Kidney glomerular epithelial cell (primary cell): ENCODE data around the gene CPLANE1.
A peak's percentile ranks its signal among the peaks of the same experiment; 100 is the strongest.
"Not testable (repeated sequence)": the region's sequence is repeated elsewhere in the genome, so short reads cannot be mapped to it uniquely, and the experiment has no call there.

Experiments
- DNase-seq: peaks from one replicate; lab custom pipeline; 2025; lab: John Stamatoyannopoulos, UW

CPLANE1 gene

GRCh38 chr5:37248970-37249814, at the start of gene CPLANE1:
Gene CPLANE1 (minus strand): TSS chr5:37249376. CDS start chr5:37247698, 1,678 bp downstream.
- DNase-seq = peak; percentile 52

GRCh38 chr5:37296313-37296712, 47.1 kb upstream of the CPLANE1 start:
- DNase-seq = not testable (repeated sequence)

- DNase-seq = no peak
Measured at GRCh38 chr5:37283214-37283820, 34.1 kb upstream of the CPLANE1 start.

- no peak for DNase-seq
Measured at GRCh38 chr5:37275511-37275910, 26.3 kb upstream of the CPLANE1 start.

GRCh38 chr5:37272511-37272910, 23.3 kb upstream of the CPLANE1 start:
- DNase-seq = peak; percentile 57

- DNase-seq = not testable (repeated sequence)
Measured at GRCh38 chr5:37268100-37268499, 18.9 kb upstream of the CPLANE1 start.

- no peak for DNase-seq
Measured at GRCh38 chr5:37255774-37256358, 6.7 kb upstream of the CPLANE1 start.

- DNase-seq = no peak
Measured at GRCh38 chr5:37254581-37254980, 5.4 kb upstream of the CPLANE1 start.

GRCh38 chr5:37251665-37252064, 2.5 kb upstream of the CPLANE1 start:
- no peak for DNase-seq

- no peak for DNase-seq
Measured at GRCh38 chr5:37249815-37250164, 614 bp upstream of the CPLANE1 start.

GRCh38 chr5:37248421-37248969, 681 bp downstream of the CPLANE1 start:
- no peak for DNase-seq

GRCh38 chr5:37247496-37247895, 1.7 kb downstream of the CPLANE1 start:
- no peak for DNase-seq

GRCh38 chr5:37247036-37247435, 2.1 kb downstream of the CPLANE1 start:
- no peak for DNase-seq

- no peak for DNase-seq
Measured at GRCh38 chr5:37234288-37234687, 14.9 kb downstream of the CPLANE1 start.

GRCh38 chr5:37226377-37226776, 22.8 kb downstream of the CPLANE1 start:
- DNase-seq = no peak

- DNase-seq = no peak
Measured at GRCh38 chr5:37222181-37222580, 27.0 kb downstream of the CPLANE1 start.

- DNase-seq = not testable (repeated sequence)
Measured at GRCh38 chr5:37220426-37220825, 28.8 kb downstream of the CPLANE1 start.

GRCh38 chr5:37219384-37219783, 29.8 kb downstream of the CPLANE1 start:
- not testable (repeated sequence) for DNase-seq

GRCh38 chr5:37217976-37218375, 31.2 kb downstream of the CPLANE1 start:
- no peak for DNase-seq

GRCh38 chr5:37214550-37214949, 34.6 kb downstream of the CPLANE1 start:
- no peak for DNase-seq

GRCh38 chr5:37212096-37212495, 37.1 kb downstream of the CPLANE1 start:
- no peak for DNase-seq

- no peak for DNase-seq
Measured at GRCh38 chr5:37211661-37212060, 37.5 kb downstream of the CPLANE1 start.
